HEK293T (cell line): Measurements from ENCODE around the gene PSKH1.

Experiments
- ARNT ChIP-seq: fragments of 450-650 bp; IDR thresholded peaks from 2 replicates; pipeline ENCODE4 v1.6.1; 2017; ENCODE audit warnings: mild to moderate bottlenecking
- ELF4 ChIP-seq: fragments of 450-650 bp; IDR thresholded peaks from 2 replicates; pipeline ENCODE4 v1.6.1; 2017; ENCODE audit warnings: antibody characterized with exemption
- FOXK2 ChIP-seq: fragments of 450-650 bp; IDR thresholded peaks from 2 replicates; pipeline ENCODE4 v1.6.1; 2016; ENCODE audit warnings: mild to moderate bottlenecking
- FOXM1 ChIP-seq: fragments of 450-650 bp; IDR thresholded peaks from 2 replicates; pipeline ENCODE4 v1.6.1; 2017; ENCODE audit warnings: mild to moderate bottlenecking, borderline replicate concordance
- SUZ12 ChIP-seq: fragments of 450-650 bp; IDR thresholded peaks from 2 replicates; pipeline ENCODE4 v1.6.1; 2016; ENCODE audit warnings: mild to moderate bottlenecking
- TARDBP ChIP-seq: fragments of 450-650 bp; IDR thresholded peaks from 2 replicates; pipeline ENCODE4 v1.6.1; 2016

GRCh38 chr16:67846320-67847063 lies 46.6 kb upstream of the PSKH1 start, which contains the start of gene NUTF2:
- TF ChIP-seq SUZ12 (no peak), FOXK2 (no peak), TARDBP (no peak), ARNT (no peak), ELF4 (no peak), FOXM1 (no peak; the same call in 1 of the 2 replicates)
